HEK293 (cell line): ENCODE measurements around the gene HIPK4.

Source experiments
- CTCF ChIP-seq: fragments of 450-650 bp; formaldehyde crosslinking; IDR thresholded peaks from 2 replicates; pipeline ENCODE4 v1.5.1; 2016; ENCODE audit warnings: missing biosample characterization, missing genetic modification characterization
- ZNF501 ChIP-seq: fragments of 450-650 bp; formaldehyde crosslinking; IDR thresholded peaks from 2 replicates; pipeline ENCODE4 v1.5.1; 2016; ENCODE audit warnings: missing biosample characterization, missing genetic modification characterization

DNA sequence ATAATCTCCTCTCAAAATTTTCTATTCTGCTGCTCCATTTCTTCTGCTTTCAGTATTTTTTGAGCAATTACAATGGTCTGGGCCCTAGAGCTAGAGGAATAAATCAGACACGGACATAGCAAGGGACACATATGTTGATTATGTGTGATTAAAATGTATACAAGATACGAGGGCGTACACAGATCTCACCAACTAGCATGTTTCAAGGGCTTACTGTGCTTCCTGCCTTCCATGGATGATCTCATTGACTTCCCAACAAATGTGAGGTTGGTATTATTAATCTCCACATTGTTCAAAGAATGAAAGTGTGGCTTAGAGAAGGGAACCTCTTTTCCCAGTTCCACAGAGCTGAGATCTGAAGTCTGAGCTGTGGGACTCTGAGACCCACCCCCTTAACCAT lies 32.3 kb downstream of the HIPK4 start:
- TF ChIP-seq ZNF501 (tag by site-specific recombination) (no peak), CTCF (tag by site-specific recombination) (no peak)
